Amniotic epithelial cell (primary cell): ENCODE results near the gene TSPAN11.

ENCODE experiments used
- DNase-seq: peaks from one replicate; pipeline ENCODE4 v3.0.0-alpha.2; 2010; ENCODE audit warnings: low read depth

Gene TSPAN11

GRCh38 chr12:30979371-30980259, 53.1 kb downstream of the TSPAN11 start:
- no peak for DNase-seq

- DNase-seq: no peak
Measured at GRCh38 chr12:30980955-30981662, 54.6 kb downstream of the TSPAN11 start.

GRCh38 chr12:30982413-30982812, 55.9 kb downstream of the TSPAN11 start:
- no peak for DNase-seq

- peak; percentile 38 for DNase-seq
Measured at GRCh38 chr12:30985814-30986452, 59.4 kb downstream of the TSPAN11 start.

GRCh38 chr12:30988086-30988485, 61.5 kb downstream of the TSPAN11 start:
- no peak for DNase-seq

GRCh38 chr12:30988646-30989286, 62.2 kb downstream of the TSPAN11 start:
- no peak for DNase-seq

GRCh38 chr12:30989754-30990153, 63.2 kb downstream of the TSPAN11 start:
- no peak for DNase-seq

GRCh38 chr12:30990316-30990715, 63.8 kb downstream of the TSPAN11 start:
- no peak for DNase-seq

GRCh38 chr12:30990776-30991175, 64.2 kb downstream of the TSPAN11 start:
- DNase-seq: no peak

- DNase-seq: no peak
Measured at GRCh38 chr12:30991466-30991865, 64.9 kb downstream of the TSPAN11 start.

GRCh38 chr12:30992381-30992780, 65.8 kb downstream of the TSPAN11 start:
- no peak for DNase-seq

- no peak for DNase-seq
Measured at GRCh38 chr12:30993766-30994165, 67.2 kb downstream of the TSPAN11 start.

- DNase-seq: no peak
Measured at GRCh38 chr12:30994274-30994673, 67.7 kb downstream of the TSPAN11 start.

- DNase-seq: peak; percentile 77
Measured at GRCh38 chr12:30996255-30996654, 69.7 kb downstream of the TSPAN11 start.

- no peak for DNase-seq
Measured at GRCh38 chr12:30996752-30997151, 70.2 kb downstream of the TSPAN11 start.

- no peak for DNase-seq
Measured at GRCh38 chr12:30997685-30998440, 71.3 kb downstream of the TSPAN11 start.

GRCh38 chr12:30999011-30999410, 72.5 kb downstream of the TSPAN11 start:
- DNase-seq: no peak

GRCh38 chr12:30999723-31000122, 73.2 kb downstream of the TSPAN11 start:
- no peak for DNase-seq

GRCh38 chr12:31000751-31001150, 74.2 kb downstream of the TSPAN11 start:
- peak; percentile 78 for DNase-seq

GRCh38 chr12:31001581-31002360, 75.2 kb downstream of the TSPAN11 start:
- DNase-seq: no peak

GRCh38 chr12:31002361-31002725, 75.8 kb downstream of the TSPAN11 start:
- DNase-seq: no peak
